ENCODE data around the gene BRICD5.

BRICD5 gene

GRCh38 chr16:2179107-2179501, 31.6 kb downstream of the BRICD5 start:
- DNase-seq = no peak

- DNase-seq = peak; percentile 22
These were observed 32.1 kb downstream of the BRICD5 start for GRCh38 chr16:2178321-2179106.

- DNase-seq = no peak
These were observed 33.1 kb downstream of the BRICD5 start for GRCh38 chr16:2177561-2177960.

DNA sequence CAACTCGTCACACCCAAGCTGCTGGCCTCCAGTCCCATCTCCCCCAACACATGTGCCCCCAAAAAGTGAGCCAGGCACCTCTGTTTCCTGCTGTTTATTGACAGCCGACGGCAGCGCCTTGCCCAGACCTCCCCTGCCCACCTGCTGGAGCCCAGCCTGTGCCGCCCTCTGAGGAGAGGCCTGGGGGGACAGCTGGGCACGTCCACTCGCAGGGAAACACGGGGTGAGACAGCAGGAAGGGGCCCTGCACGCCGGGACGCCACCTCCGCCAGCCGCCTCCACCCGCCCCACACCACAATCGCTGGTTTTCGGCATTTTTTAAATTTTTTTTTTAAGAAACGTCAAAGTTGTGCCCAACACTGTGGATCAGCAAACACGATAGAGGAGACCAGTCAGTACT, 33.6 kb downstream of the BRICD5 start:
- no peak for DNase-seq

GRCh38 chr16:2176047-2176446, 34.6 kb downstream of the BRICD5 start:
- no peak for DNase-seq

- DNase-seq = no peak
These were observed 35.2 kb downstream of the BRICD5 start for GRCh38 chr16:2175454-2175853.

DNA sequence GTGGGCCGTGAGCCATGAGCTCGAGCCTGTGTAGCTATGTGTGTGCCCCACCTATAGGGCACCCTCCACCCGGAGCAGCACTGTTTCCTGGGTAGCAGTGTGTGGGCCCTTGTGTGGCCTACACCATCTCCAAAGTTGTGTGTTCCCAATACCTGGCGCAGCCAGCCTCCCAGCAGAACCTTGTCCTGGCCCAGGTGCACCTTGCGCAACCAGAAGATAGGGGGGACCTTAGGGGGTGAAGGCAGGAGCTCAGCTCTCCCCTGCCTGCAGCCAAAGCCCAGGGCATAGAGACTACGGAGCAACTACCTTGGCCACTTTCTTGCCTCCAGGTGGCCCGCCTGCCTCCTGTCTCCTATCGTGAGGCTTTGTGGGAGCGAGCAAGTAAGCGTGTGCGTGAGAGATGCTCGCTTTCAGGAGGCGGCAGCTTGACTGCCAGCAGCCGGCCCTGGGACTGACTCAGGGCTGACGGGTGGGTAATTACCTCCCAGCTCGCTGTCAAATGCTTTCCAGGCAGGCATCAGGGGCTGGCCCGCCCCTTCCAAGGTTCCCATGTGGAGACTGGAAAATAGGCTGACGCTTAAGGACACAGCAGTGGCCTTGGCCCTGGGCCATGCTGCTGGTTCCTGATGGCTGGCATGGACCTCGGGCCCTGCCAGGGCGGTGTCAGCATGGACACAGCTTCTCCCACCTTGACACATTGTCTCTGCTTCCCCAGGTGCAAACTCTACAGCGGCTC, 36.1 kb downstream of the BRICD5 start:
- no peak for DNase-seq

DNA sequence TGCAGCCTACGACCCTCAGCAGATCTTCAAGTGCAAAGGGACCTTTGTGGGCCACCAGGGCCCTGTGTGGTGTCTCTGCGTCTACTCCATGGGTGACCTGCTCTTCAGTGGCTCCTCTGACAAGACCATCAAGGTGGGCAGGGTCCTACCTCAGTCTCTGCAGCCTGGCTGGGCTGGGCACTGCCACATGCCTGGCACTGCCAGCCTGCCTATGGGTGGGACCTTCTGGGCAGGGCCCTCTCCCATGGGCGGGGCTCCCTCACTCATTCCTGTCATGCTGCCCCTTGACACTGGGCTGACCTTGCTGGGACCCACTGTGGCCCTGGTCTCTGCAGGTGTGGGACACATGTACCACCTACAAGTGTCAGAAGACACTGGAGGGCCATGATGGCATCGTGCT, 36.7 kb downstream of the BRICD5 start:
- no peak for DNase-seq

- DNase-seq = no peak
These were observed 37.3 kb downstream of the BRICD5 start for GRCh38 chr16:2173366-2173765.

DNA sequence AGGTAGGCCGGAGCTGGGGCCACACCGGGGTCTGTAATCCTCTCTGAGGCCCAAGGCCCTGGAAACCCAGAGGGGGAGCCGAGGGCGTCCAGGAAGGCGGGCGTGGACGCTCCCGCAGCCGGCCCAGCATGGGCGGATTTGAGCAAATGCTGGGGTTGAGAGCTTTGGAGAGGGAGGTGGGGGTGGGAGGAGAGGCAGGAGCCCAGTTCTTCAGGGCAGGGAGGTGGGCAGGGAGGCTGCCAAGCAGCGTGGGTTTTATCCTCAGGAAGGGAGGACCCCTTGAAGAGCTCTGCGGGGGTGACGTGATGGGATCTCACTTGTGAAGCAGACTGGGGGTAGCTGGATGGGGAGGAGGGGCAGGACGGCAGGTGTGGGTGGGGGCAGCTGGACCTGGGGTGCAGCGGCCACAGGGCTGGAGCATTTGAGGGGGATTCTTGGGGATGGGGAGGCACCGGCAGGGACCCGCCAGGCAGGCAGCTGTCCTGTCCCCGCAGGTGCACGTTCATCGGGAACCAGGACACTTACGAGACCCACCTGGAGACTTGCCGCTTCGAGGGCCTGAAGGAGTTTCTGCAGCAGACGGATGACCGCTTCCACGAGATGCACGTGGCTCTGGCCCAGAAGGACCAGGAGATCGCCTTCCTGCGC, 37.9 kb downstream of the BRICD5 start:
- no peak for DNase-seq

- DNase-seq = no peak
These were observed 39.0 kb downstream of the BRICD5 start for GRCh38 chr16:2171601-2172178.

- no peak for DNase-seq
These were observed 39.9 kb downstream of the BRICD5 start for GRCh38 chr16:2170587-2171435.

DNA sequence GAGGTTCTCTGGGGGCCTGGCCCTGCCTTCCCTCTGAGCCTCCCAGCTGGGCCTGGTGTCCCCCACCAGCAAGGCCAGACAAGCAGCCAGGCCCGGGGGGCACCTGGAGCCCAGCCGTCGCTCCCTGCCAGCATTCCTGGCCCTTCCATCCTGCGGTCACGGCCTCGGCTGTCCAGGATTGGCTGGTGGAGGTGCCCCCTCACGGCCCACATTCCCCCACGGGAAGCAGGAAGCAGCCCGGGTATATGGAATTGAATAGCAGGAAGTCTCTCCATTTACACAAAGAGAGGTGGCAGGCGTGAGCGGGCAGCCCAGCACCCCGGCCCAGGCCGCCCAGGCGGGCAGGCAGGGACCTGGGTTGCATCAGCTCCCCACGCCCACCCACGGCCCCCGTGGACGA, 40.6 kb downstream of the BRICD5 start:
- DNase-seq = no peak

DNA sequence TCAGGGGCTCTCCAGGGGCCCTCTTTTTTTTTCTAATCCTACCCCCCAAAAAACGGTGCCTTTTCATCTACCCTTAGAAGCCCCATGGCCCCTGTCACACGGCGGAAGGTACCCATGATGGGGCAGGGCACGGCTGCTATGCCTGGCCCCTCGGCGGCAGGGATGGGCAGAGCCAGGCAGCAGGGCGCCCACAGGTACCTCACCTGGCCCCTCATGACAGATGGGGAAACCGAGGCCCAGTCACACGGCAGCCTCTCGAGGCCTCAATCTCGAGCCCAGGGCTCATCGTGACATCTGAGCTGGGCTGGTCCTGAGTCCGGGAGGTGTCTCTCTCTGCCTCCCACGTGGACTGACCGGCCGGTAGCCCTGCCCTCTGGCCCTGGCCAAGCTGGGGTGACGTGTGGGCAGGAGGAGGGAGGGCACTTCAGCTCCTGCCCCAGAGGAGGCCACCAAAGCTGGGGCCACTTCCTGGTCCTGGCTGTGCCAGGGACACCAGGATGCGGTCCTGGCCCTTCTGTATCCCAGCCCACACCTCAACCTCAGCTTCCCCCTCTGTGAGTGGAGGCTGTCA, 43.5 kb downstream of the BRICD5 start:
- no peak for DNase-seq

DNA sequence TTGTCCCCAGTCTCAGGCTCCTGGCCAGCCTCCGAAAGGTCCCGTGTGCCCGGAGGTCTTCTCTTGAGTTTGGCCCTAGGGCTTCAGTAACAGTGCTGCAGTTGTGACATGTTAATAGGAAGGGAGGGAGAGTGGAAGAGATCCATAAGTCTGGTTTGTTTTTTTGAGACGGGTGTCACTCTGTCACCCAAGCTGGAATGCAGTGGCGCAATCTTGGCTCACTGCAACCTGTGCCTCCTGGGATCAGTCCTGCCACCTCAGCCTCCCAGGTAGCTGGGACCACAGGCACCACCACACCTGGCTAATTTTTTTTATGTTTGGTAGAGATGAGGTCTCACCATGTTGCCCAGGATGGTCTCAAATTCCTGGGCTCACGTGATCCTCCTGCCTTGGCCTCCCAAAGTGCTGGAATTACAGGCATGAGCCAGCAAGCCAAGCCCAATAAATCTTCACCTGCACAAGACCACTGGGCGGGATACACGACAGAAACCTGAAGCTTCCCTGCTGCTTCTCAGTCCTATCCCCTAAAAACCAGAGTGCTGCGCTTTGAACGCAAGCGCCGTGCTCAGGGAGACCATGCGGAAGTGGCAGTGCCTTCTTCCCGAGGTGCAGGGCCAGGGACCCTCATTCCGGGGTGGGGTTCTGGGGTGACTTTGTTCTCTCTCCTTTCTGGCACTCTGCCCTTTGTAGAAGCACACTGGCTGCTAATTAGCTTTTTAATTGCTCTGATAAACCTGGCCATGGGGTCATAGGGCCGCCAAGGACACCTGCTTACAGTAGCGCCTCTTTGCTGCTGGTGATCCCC, 44.2 kb downstream of the BRICD5 start:
- DNase-seq = no peak

- no peak for DNase-seq
These were observed 44.8 kb downstream of the BRICD5 start for GRCh38 chr16:2165861-2166260.

DNA sequence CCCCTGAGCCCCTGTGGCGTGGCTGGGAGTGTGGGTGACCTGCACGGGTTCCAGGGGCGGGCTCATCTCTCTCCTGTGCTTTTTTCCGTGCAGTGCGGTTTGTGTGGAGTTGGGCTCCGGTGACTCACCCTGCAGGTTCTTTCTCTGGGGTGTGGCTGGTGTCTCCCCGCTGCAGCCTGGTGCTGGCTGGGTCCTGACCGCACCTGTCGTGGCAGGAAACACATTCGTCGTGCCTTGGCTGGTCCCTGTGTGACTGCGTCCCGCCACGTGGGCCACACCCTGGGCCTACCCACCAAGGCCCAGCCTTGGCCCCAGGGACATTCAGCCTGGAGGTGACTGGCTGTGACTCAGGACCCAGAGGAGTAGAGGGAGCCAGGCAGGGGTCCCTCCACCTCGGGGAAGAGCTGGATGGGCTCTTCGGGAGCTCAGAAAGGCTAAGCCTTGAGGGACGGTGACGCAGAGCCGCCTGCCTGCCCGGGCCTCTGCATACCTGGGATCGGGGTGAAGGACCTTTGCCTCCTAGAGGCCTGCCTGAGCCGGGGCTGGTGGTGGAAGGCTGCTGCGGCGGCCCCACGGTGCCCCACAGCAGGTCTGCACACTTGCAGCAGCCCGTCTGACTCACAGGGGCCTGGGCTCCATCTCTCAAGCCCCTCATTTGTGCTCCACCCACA, 47.3 kb downstream of the BRICD5 start:
- DNase-seq = no peak

DNA sequence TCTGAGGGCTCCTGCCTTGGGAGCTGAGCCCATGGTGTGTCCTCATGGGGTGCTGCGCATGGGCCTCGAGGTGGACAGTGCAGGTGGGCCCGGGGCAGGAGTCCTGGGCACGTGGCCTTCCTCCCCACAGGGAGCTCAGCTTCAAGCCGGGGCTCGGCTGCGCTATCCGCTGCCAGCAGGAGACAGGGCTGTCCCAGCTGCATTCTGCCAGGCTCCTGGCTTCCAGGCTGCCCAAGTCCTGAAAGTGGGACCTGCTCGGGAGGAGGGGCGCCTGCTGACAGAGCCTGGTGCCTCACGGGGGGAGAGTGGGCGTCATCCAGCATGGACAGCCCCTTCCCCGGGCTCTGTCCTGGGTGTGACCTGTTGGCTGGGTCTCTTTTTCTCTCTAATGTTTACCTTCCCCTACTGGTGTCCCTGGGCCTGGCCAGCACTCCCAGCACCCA, 48.0 kb downstream of the BRICD5 start:
- DNase-seq = no peak

DNA sequence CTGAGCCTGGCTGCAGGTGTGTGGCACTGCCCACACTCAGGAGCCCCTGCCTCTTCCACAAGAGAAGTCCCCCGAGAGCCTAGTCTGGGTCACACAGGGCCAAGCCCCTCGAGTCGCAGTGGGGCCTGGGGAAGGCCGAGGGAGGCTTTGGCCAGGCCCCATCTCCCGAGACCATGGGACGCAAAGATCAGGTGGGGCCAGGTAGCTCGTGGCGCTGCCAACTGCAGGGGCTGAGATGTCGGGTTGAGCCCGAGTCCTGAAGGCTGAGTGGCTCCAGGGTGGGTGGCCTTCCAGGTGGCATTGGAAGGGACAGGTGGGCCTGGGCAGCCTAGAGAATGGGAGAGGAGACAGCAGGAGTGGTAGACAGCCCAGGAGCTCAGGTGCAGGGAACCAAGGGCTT, 48.8 kb downstream of the BRICD5 start:
- DNase-seq = no peak

DNA sequence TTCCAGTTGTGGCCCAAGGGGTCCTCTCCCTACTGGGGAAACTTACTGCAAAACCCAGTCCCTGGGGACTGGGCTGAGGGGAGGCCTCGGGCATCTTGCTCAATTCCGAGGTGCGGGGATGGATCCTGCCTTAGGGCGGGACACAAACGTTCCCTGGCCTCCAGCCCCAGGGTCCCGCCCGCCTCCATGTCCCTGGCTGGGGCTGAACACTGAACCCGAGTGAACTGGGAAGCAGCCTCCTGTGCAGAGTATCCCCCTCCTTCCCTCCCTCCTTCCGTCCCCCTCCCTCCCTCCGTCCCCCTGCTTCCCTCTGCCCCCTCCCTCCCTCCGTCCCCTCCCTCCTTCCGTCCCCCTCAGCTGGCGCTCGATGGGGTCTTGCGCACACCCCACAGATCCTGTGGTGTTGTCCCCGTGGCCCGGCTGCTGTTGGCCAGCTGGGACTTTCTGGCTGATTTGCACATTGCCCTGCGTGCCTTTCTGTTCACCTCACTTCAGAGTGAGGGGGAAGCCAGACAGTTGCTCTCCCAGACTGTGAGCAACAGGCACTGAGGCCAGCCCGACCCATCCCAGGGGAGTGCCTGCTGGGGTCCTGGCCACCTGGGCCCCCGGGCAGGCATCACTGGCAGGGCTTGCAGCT, 49.6 kb downstream of the BRICD5 start:
- DNase-seq = no peak
